Measurements from ENCODE around the gene SLCO3A1. TPM values are rescaled to one million over a fixed set of nuclear protein-coding genes. Genes with fewer than 3 reads are reported as not detected.

The SLCO3A1 gene
- polyA plus RNA-seq, 1 donor from 2014 or later, result 3.1 TPM

DNA sequence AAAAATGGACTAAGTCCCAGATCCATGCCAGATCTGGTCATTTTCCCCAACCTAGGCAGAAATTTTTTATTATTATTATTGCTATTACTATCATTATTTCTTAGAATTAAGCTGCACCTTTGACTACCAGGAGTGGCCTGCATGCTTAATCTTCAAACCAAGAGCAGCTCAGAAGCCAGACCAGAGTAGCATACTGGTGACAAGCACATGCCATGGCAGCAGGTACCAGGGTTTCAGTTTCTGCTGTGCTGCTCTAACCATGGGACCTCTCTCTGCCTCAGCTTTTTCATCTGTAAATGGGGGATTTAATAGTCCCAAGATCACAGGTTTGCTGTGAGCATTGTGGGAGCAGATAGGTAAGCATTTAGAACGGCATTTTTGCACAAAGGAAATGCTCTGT is 262.3 kb downstream of the SLCO3A1 start:
- Mint-ChIP-seq H3K36me3 (peaks cover 1% of the 10 kb centered on the region), H3K27ac (no peak overlapping the region), H3K4me3 (no peak overlapping the region), H3K27me3 (peaks cover 7% of the 10 kb centered on the region), H3K4me1 (peaks cover 0 to 2% (median 0%) of the 10 kb centered on the region in 3 donors), H3K9me3 (no peaks in the 10 kb centered on the region)

DNA sequence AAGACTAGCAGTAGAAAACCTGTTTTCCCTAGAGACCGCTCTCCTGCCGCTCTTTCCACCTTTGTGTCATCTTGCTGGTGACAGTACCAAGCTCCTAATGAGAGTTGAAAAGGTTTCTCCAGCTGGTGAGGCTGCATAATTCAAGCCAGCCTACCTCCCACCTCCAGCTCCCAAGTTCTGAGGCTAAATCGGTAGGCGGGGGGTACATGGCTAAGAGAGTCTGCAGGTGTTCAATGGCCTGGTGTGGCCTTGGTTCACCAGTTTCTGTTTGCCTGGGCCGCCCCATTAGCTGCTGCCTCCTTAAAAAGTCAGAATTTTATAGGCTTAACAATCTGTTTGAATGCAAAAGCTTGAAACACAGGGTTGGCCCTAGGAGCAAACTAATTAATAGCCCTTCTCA is 262.8 kb downstream of the SLCO3A1 start:
- no peaks in the 10 kb centered on the region for H3K9me3 Mint-ChIP-seq
- no peak overlapping the region for H3K4me3 Mint-ChIP-seq
- no peak overlapping the region for H3K27ac Mint-ChIP-seq
- peaks cover 7% of the 10 kb centered on the region for H3K27me3 Mint-ChIP-seq
- H3K36me3 Mint-ChIP-seq, result peaks cover 1% of the 10 kb centered on the region
- H3K4me1 Mint-ChIP-seq, result peaks cover 0 to 2% (median 0%) of the 10 kb centered on the region in 3 donors

GRCh38 chr15:92117261-92117731 is 263.8 kb downstream of the SLCO3A1 start:
- Mint-ChIP-seq H3K36me3 (peaks cover 1% of the 10 kb centered on the region), H3K4me3 (no peak overlapping the region), H3K27me3 (peaks cover 7% of the 10 kb centered on the region), H3K27ac (no peak overlapping the region), H3K9me3 (no peaks in the 10 kb centered on the region), H3K4me1 (peaks cover 0 to 2% (median 0%) of the 10 kb centered on the region in 3 donors)

GRCh38 chr15:92118162-92118935 is 264.8 kb downstream of the SLCO3A1 start:
- no peaks in the 10 kb centered on the region for H3K9me3 Mint-ChIP-seq
- peaks cover 1% of the 10 kb centered on the region for H3K36me3 Mint-ChIP-seq
- peaks cover 0 to 2% (median 0%) of the 10 kb centered on the region in 3 donors for H3K4me1 Mint-ChIP-seq
- H3K27ac Mint-ChIP-seq, result no peak overlapping the region
- no peak overlapping the region for H3K4me3 Mint-ChIP-seq
- H3K27me3 Mint-ChIP-seq, result peaks cover 7% of the 10 kb centered on the region

DNA sequence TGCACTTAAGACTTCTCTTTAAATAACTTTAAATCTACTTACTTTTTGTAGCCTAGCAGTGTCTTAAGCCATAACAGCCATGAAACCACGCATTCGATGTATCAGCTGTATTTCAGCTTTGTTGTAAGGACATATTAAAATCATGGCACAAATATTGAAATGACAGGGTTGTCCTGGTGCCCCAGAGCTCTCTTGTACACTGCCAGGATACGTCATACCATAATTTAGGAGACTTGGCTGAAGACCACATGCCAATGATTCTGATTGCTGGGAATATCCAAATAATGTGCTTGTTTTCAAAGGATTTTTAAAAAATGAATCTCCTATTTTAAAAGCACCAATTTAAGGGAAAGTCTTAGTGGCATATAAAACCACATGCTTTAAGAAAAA is 265.4 kb downstream of the SLCO3A1 start:
- Mint-ChIP-seq H3K9me3 (no peaks in the 10 kb centered on the region), H3K36me3 (peaks cover 1% of the 10 kb centered on the region), H3K4me3 (no peak overlapping the region), H3K27me3 (peaks cover 7% of the 10 kb centered on the region), H3K27ac (no peak overlapping the region), H3K4me1 (peaks cover 0 to 2% (median 0%) of the 10 kb centered on the region in 3 donors)

DNA sequence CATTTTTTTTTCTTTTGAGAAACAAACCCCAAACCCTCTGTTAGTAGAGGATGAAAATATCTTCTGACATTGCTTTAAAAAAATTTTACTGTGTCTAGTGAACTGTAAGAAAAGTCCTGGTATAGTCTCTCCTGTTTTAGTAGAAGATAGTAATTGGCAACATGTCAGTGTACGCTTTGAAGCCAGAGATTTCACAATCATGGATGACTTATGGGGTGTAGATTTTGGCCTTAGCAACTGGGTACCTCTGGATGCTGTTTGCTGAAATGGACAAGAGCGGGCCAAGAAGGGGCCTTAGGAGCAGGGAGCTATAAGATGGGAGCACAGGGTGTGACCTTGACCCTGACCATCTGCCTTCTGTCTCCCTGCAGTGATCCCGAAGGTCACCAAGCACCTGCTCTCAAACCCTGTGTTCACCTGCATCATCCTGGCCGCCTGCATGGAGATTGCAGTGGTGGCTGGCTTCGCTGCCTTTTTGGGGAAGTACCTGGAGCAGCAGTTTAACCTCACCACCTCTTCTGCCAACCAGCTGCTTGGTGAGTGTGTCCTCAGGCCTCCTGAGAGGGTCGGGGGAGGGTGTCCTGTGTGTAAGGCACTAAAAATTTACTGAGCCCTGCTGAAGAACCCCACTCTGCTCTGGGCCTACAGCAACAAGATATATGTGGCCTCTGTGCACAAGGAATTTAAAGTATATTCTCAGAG is 266.7 kb downstream of the SLCO3A1 start:
- Mint-ChIP-seq H3K4me3 (no peak overlapping the region), H3K27me3 (peaks cover 7% of the 10 kb centered on the region), H3K27ac (no peak overlapping the region), H3K4me1 (peaks cover 0 to 2% (median 2%) of the 10 kb centered on the region in 3 donors), H3K36me3 (peaks cover 1% of the 10 kb centered on the region), H3K9me3 (no peaks in the 10 kb centered on the region)

DNA sequence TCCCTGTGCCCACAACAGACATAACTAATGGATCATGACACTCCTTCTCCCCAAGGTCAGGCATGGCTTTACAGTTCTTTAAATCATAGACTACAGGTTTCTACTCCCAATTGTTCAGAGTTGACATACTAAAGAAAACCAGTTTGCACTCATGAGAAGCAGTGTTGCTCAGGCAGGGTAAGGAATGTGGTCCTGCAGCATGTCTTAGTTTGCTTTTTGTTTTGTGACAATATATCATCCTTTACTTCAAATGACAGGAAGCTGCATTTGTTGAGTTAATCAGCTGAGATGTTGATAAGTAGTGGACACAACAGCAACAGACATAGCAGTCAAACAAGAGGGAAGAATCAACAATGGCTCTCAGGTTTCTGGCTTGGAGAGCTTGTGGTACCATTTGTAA is 267.5 kb downstream of the SLCO3A1 start:
- no peak overlapping the region for H3K4me3 Mint-ChIP-seq
- H3K27ac Mint-ChIP-seq, result no peak overlapping the region
- H3K4me1 Mint-ChIP-seq, result peaks cover 0 to 2% (median 2%) of the 10 kb centered on the region in 3 donors
- H3K27me3 Mint-ChIP-seq, result peaks cover 7% of the 10 kb centered on the region
- no peaks in the 10 kb centered on the region for H3K9me3 Mint-ChIP-seq
- H3K36me3 Mint-ChIP-seq, result peaks cover 1% of the 10 kb centered on the region

GRCh38 chr15:92122259-92122658 is 268.8 kb downstream of the SLCO3A1 start:
- Mint-ChIP-seq H3K4me3 (no peak overlapping the region), H3K4me1 (peaks cover 0 to 2% (median 0%) of the 10 kb centered on the region in 3 donors), H3K36me3 (peaks cover 1% of the 10 kb centered on the region), H3K9me3 (no peaks in the 10 kb centered on the region), H3K27me3 (peaks cover 7% of the 10 kb centered on the region), H3K27ac (no peak overlapping the region)

GRCh38 chr15:92123962-92124656 is 270.6 kb downstream of the SLCO3A1 start:
- peaks cover 2% of the 10 kb centered on the region for H3K27me3 Mint-ChIP-seq
- H3K36me3 Mint-ChIP-seq, result peaks cover 3% of the 10 kb centered on the region
- no peaks in the 10 kb centered on the region for H3K9me3 Mint-ChIP-seq
- peaks cover 0 to 2% (median 0%) of the 10 kb centered on the region in 3 donors for H3K4me1 Mint-ChIP-seq
- no peak overlapping the region for H3K4me3 Mint-ChIP-seq
- no peak overlapping the region for H3K27ac Mint-ChIP-seq

DNA sequence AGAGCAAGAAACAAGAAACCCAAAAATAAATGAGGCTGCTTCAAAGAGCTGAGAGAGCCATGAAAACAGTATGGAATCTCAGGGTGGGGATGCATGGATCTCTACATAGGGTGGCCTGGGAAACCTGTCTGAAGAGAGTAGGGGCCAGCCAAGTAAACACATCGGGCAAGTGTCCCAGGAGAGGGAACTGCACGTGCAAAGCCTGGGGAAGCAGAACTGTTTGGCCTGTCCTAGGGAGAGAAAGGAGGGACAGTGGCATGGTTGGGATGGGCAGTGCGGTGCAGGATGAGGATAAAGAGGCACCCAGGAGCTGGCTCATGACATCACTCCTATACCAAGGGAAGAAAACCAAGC is 271.1 kb downstream of the SLCO3A1 start:
- H3K9me3 Mint-ChIP-seq, result no peaks in the 10 kb centered on the region
- no peak overlapping the region for H3K27ac Mint-ChIP-seq
- H3K27me3 Mint-ChIP-seq, result peaks cover 2% of the 10 kb centered on the region
- H3K36me3 Mint-ChIP-seq, result peaks cover 3% of the 10 kb centered on the region
- no peak overlapping the region for H3K4me3 Mint-ChIP-seq
- H3K4me1 Mint-ChIP-seq, result peaks cover 0 to 2% (median 0%) of the 10 kb centered on the region in 3 donors

DNA sequence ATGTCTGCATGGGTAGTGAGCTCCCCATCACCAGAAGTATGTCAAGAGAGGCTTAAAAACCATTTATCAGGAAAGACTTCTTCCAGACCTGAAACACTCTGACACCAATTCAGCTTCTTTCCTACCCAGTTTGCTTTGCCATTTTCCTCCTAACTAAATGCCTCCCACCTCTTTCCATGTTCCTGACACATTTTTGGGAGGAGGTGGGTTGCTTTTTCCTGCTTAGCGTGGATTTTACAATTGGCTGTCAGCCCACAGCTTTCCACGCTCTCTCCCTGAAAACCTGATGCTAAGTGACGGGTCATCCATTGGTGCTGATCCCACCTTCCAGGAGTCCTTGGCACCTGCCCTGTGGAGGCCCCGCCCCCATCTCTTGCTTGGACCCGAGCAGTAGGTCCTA is 275.3 kb downstream of the SLCO3A1 start:
- H3K36me3 Mint-ChIP-seq, result peaks cover 3% of the 10 kb centered on the region
- no peak overlapping the region for H3K4me3 Mint-ChIP-seq
- peaks cover 0 to 2% (median 0%) of the 10 kb centered on the region in 3 donors for H3K4me1 Mint-ChIP-seq
- no peak overlapping the region for H3K27ac Mint-ChIP-seq
- no peaks in the 10 kb centered on the region for H3K27me3 Mint-ChIP-seq
- H3K9me3 Mint-ChIP-seq, result peaks cover 0 to 3% (median 0%) of the 10 kb centered on the region in 3 donors

DNA sequence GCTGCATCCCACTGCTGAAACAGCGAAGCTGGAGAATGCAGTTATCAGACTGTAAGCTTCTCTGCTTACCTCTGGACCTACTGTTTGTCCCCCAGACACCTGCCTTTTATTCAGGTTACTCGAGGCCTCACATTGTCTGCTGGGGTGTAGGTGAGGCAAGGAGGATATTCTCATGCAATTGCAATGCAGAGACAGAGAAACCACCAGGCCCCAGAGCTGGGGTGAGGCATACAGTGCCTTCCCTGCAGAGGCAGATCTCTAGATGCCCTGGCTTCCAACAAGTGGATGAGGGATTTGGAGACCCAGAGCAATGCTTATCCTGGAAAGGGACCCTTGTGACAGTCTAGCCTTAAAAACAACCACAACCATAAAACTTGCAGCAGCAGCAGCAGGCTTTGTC is 276.7 kb downstream of the SLCO3A1 start:
- H3K27ac Mint-ChIP-seq, result no peak overlapping the region
- H3K4me3 Mint-ChIP-seq, result no peak overlapping the region
- no peaks in the 10 kb centered on the region for H3K4me1 Mint-ChIP-seq
- peaks cover 0 to 3% (median 0%) of the 10 kb centered on the region in 3 donors for H3K9me3 Mint-ChIP-seq
- H3K27me3 Mint-ChIP-seq, result no peaks in the 10 kb centered on the region
- peaks cover 3% of the 10 kb centered on the region for H3K36me3 Mint-ChIP-seq

DNA sequence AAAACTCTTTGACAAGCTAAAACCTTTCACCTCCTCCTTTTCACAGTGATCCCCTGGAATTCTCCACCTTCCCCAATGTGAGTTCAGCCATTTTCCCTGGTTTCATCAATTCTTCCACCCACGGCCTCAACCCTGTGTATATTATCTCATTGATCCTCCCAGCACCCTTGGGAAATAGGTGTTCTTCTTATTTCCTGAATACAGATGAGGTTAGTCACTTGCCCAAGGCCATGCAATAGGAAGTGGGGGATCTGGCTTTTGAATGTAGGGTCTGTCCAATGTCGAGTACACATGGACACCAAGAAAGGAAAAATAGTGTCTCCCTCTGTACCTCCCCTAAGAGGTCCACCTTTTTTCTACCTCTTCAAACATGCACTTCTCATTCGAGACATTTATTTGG is 277.4 kb downstream of the SLCO3A1 start:
- Mint-ChIP-seq H3K4me3 (no peak overlapping the region), H3K9me3 (peaks cover 0 to 3% (median 0%) of the 10 kb centered on the region in 3 donors), H3K4me1 (no peaks in the 10 kb centered on the region), H3K27ac (no peak overlapping the region), H3K27me3 (no peaks in the 10 kb centered on the region), H3K36me3 (peaks cover 6% of the 10 kb centered on the region)

GRCh38 chr15:92132982-92133755 is 279.7 kb downstream of the SLCO3A1 start:
- Mint-ChIP-seq H3K4me1 (no peaks in the 10 kb centered on the region), H3K9me3 (peaks cover 0 to 3% (median 0%) of the 10 kb centered on the region in 3 donors), H3K27me3 (no peaks in the 10 kb centered on the region), H3K4me3 (no peak overlapping the region), H3K36me3 (peaks cover 5% of the 10 kb centered on the region), H3K27ac (no peak overlapping the region)
